Right lobe of liver (tissue), 6 donors: ENCODE data around the gene DNMT3L. TPM values are rescaled to one million over a fixed set of nuclear protein-coding genes. Genes with fewer than 3 reads are reported as not detected.

Experiments used
- ATAC-seq, 4 donors: fragments of 200-7000 bp; cut with Tn5 transposase; one replicate each; pipeline ENCODE4 v1.9.1; 2020; ENCODE audit warnings: mild to moderate bottlenecking in 4 of 4, moderate library complexity in 4 of 4
- DNase-seq, 3 donors: peaks; one replicate each; pipeline ENCODE4 v3.0.0-alpha.2; 2020
- H3K27ac ChIP-seq, 3 donors: fragments of 200-600 bp; one replicate each; pipeline ENCODE4 v1.8.0; 2022
- H3K27me3 ChIP-seq, 2 donors: fragments of 200-600 bp; one replicate each; pipeline ENCODE4 v1.8.0; 2022
- H3K36me3 ChIP-seq, 4 donors: fragments of 200-600 bp; sonication (generic) in 1 of 4; one replicate each; pipeline versions ENCODE4 v1.5.1 to v1.8.0; 2017 to 2022; ENCODE audit warnings: control low read depth in 1 of 4
- H3K4me1 ChIP-seq, 4 donors: fragments of 200-600 bp; sonication (generic) in 1 of 4; one replicate each; pipeline versions ENCODE4 v1.5.1 to v1.8.0; 2017 to 2022; ENCODE audit warnings: control low read depth in 1 of 4
- H3K4me3 ChIP-seq, 3 donors: fragments of 200-600 bp; one replicate each; pipeline ENCODE4 v1.8.0; 2022
- H3K9me3 ChIP-seq, 4 donors: fragments of 200-600 bp; sonication (generic) in 1 of 4; one replicate each; pipeline versions ENCODE4 v1.5.1 to v1.8.0; 2017 to 2022; ENCODE audit warnings: control low read depth in 1 of 4
- POLR2A ChIP-seq: fragments of 450-650 bp; IDR thresholded peaks from one replicate; pipeline ENCODE4 v1.6.1; 2017; ENCODE audit warnings: antibody characterized with exemption, mild to moderate bottlenecking
- WGBS: methylation state at CpG from one replicate; pipeline ENCODE4 v1.1.6; 2018; ENCODE audit warnings: low coverage, low lambda C conversion rate; ENCODE audit not compliant: insufficient coverage; ENCODE audit errors: missing lambda C conversion rate; 5-methylcytosine and 5-hydroxymethylcytosine counted together
- intact Hi-C, 2 donors: fragments of 100-400 bp; cut with DNase I; formaldehyde crosslinking; loops; one replicate each; pipeline versions ENCODE4 v1.11.2 to v1.14.1; 2022
- total RNA-seq, 6 experiments: library from RNA; depleted of rRNA in 2 of 6; stranded (reverse); fragments of >200 nt in 2 of 6; fragmentation: NEBNext Ultra II Directional in 3 of 6; extraction: Animal tissue kit (Norgen Biotek cat#: 25700) in 3 of 6; gene quantifications; one replicate each; pipeline versions ENCODE4 v1.1.0 to v1.2.4, GENCODE V29; 2016 to 2023
- TF ChIP-seq, protein P1 (sequence below), 4 donors: fragments of 200-600 bp in 3 of 4; fragments of 450-650 bp in 1 of 4; IDR thresholded peaks; one replicate each; pipeline versions ENCODE4 v1.5.1 to v1.8.0; 2016 to 2022; ENCODE audit warnings: antibody characterized with exemption in 4 of 4, mild to moderate bottlenecking in 2 of 4
- donor health status: DM: no; HTN: yes; CAD: no.
- donor health status: DM: no; HTN: no; CAD: no.
- donor health status: DM: no; HTN: no; CAD: no.
- donor health status: DM: no; HTN: yes; CAD: no.
- donor health status: DM: no; HTN: yes; CAD: no.

The DNMT3L gene
- total RNA-seq, 6 experiments from 2014 or later: 0.29 to 2.3 (median 1.4) TPM; not detected in 3

DNA sequence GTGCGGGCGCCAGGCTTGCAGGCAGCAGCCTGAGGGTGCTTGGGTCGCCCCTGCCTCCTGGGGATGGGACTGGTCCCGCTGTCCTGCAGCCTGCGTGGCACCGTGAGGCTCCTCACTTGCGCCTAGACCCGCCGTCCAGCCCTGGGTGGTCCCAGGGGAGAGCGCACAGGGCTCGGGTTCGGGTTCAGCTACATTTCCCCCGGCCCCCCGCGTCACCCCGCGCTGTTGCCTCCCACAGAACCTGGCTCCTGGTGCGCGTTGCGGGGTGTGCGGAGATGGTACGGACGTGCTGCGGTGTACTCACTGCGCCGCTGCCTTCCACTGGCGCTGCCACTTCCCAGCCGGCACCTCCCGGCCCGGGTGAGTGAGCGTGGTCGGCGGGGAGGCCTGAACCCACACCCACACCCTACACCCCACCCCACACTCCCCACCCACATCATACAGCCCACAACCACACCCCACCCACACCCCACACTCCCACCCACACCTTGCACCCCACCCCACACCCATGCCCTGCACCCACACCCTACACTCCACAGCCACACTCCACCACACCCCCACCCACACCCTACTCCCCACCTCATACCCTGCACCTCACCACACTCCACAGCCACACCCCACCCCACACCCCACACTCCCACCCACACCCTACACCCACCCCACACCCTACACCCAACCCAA is 32.0 kb upstream of the DNMT3L start:
- Histone ChIP-seq H3K36me3 (no peaks in the 10 kb centered on the region), H3K4me3 (no peak overlapping the region), H3K9me3 (no peaks in the 10 kb centered on the region), H3K27ac (no peak overlapping the region), H3K27me3 (no peaks in the 10 kb centered on the region), H3K4me1 (no peaks in the 10 kb centered on the region)
- DNase-seq (peak in 1 of 3 donors; percentile 20), ATAC-seq (no peak)
- intact Hi-C loops: no loop called here
- TF ChIP-seq, protein P1, sequence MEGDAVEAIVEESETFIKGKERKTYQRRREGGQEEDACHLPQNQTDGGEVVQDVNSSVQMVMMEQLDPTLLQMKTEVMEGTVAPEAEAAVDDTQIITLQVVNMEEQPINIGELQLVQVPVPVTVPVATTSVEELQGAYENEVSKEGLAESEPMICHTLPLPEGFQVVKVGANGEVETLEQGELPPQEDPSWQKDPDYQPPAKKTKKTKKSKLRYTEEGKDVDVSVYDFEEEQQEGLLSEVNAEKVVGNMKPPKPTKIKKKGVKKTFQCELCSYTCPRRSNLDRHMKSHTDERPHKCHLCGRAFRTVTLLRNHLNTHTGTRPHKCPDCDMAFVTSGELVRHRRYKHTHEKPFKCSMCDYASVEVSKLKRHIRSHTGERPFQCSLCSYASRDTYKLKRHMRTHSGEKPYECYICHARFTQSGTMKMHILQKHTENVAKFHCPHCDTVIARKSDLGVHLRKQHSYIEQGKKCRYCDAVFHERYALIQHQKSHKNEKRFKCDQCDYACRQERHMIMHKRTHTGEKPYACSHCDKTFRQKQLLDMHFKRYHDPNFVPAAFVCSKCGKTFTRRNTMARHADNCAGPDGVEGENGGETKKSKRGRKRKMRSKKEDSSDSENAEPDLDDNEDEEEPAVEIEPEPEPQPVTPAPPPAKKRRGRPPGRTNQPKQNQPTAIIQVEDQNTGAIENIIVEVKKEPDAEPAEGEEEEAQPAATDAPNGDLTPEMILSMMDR (IDR thresholded peaks at IDR 0.05): no peak
- TF ChIP-seq POLR2A: no peak
- 100% methylated on average over 1 of the region's 33 CpGs for WGBS

DNA sequence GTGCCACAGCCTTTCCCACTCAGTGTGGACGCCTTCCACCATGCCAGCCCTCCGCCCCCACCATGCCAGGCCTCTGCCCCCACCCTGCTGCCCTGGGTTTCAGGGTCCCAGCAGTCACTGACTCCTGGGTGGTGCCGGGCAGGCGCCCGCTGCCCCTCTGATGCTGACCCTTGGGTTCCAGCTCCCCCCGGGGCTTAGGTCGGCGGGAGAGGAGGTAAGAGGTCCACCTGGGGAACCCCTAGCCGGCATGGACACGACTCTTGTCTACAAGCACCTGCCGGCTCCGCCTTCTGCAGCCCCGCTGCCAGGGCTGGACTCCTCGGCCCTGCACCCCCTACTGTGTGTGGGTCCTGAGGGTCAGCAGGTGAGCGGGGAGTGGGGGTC is 31.1 kb upstream of the DNMT3L start:
- ATAC-seq (no peak), DNase-seq (peak in 1 of 3 donors; percentile 17)
- no peaks in the 10 kb centered on the region for H3K4me1 ChIP-seq
- H3K27me3 ChIP-seq: no peaks in the 10 kb centered on the region
- no peaks in the 10 kb centered on the region for H3K9me3 ChIP-seq
- 81% methylated on average over 6 of the region's 15 CpGs for WGBS
- no peak for TF ChIP-seq POLR2A
- TF ChIP-seq, protein P1 (IDR thresholded peaks at IDR 0.05): no peak
- no peaks in the 10 kb centered on the region for H3K36me3 ChIP-seq
- no peak overlapping the region for H3K27ac ChIP-seq
- no peak overlapping the region for H3K4me3 ChIP-seq
- intact Hi-C loops: no loop called here

DNA sequence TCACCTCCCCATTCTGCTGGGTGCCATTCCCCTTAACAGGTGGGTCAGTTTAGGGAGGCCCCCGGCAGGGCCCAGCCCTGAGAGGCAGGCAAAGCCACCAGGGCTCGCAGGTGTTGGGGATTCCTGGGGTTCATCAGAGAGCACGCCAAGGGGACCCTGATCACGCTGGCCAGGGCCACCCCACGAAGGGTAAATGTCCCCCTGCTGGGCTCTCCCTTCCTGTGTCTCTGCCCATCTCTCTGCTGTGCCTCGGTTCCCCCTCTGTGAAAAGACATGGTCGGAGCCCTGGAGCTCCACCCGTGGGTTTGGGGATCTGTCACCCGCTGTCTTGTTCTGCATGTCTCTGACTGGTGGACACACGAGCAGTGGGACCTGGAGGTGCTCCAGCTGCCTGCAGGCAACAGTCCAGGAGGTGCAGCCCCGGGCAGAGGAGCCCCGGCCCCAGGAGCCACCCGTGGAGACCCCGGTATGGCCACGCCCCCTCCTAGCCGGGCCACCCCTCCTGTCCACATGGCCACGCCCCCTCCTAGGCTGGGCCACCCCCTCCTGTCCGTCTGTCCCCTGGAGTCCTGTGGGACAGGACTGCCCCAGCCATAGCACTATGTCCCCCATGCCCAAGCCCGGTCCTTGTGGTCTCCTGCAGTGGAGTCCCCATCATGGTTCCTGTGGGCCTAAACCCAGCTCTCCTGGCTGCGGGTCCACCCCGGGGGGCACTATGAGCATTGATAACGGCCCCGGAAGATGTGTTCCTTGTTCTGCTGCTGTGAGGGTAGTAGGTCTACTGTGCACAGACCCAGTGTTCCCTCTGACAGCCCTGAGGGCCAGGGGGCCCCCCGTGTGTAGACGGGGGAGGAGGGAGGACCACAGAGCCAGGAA is 30.5 kb upstream of the DNMT3L start:
- peak in 1 of 3 donors; percentile 23 for DNase-seq
- peak in 2 of 4 donors; percentile 9 to 31 for ATAC-seq
- Histone ChIP-seq H3K4me3 (no peak overlapping the region), H3K27me3 (no peaks in the 10 kb centered on the region), H3K9me3 (no peaks in the 10 kb centered on the region), H3K27ac (no peak overlapping the region), H3K36me3 (no peaks in the 10 kb centered on the region), H3K4me1 (no peaks in the 10 kb centered on the region)
- intact Hi-C loops: no loop called here
- 70% methylated on average over 2 of the region's 25 CpGs for WGBS
- TF ChIP-seq, protein P1 (IDR thresholded peaks at IDR 0.05): no peak
- TF ChIP-seq POLR2A: no peak

DNA sequence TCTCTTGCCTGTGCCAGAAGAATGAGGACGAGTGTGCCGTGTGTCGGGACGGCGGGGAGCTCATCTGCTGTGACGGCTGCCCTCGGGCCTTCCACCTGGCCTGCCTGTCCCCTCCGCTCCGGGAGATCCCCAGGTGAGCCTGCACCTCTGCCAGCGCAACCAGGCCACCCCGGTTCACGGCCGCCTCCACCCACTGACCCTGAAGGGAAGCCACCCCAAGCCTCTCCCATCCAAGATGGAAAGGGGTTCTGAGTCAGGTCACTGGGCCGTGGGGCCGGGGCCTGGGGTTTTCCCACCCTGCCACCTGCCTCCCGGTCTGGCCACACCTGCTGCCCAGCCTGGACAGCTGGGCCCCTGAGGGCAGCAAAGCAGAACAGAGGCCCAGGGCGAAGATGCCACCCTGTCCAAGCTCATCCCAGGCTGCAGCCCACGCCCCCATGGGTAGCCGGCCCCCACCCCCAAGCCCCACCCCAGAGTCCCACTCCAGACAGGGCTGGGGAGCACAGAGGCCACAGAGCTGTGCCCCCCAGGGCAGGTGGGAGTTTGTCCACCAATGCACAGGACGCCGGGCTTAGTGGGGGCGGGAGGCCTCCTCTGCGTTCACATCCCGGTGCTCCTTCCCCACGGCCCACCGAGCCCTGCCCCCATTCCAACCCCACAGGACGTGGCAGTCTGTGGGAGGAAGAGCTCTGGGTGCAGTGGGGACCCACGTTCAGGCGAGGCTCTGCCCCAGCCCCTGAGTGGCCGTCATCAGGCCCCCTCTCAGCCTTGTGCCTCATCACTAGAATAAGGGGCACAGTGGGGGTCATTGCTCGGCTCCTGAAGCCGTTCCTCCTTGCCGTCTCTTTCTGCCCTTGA is 29.6 kb upstream of the DNMT3L start:
- TF ChIP-seq, protein P1 (IDR thresholded peaks at IDR 0.05): no peak
- no peak for TF ChIP-seq POLR2A
- H3K36me3 ChIP-seq: no peaks in the 10 kb centered on the region
- ATAC-seq (no peak), DNase-seq (peak in 1 of 3 donors; percentile 14)
- no peak overlapping the region for H3K27ac ChIP-seq
- H3K9me3 ChIP-seq: no peaks in the 10 kb centered on the region
- H3K27me3 ChIP-seq: no peaks in the 10 kb centered on the region
- WGBS: 71% methylated on average over 9 of the region's 33 CpGs
- intact Hi-C loops: no loop called here
- H3K4me3 ChIP-seq: no peak overlapping the region
- H3K4me1 ChIP-seq: no peaks in the 10 kb centered on the region
